SU-DHL-6 (cell line): ENCODE measurements around the gene BPIFB3.

Experiments used
- H2AFZ ChIP-seq: fragments of 200-600 bp; sonication (generic); 2 replicates; pipeline ENCODE4 v1.6.1; 2014; ENCODE audit warnings: low read depth, mild to moderate bottlenecking, moderate library complexity, mixed read lengths, antibody characterized with exemption, low read length; ENCODE audit not compliant: severe bottlenecking
- H3F3A ChIP-seq: fragments of 200-600 bp; shearing (Covaris generic); 2 replicates; pipeline ENCODE4 v1.6.0; 2016; ENCODE audit warnings: antibody characterized with exemption, mild to moderate bottlenecking; ENCODE audit not compliant: insufficient read depth
- H3K27ac ChIP-seq: fragments of 200-600 bp; sonication (generic); 2 replicates; pipeline ENCODE4 v1.5.1; 2016; ENCODE audit warnings: low read depth, mild to moderate bottlenecking, low read length, moderate library complexity, mixed read lengths
- H3K27me3 ChIP-seq: fragments of 200-600 bp; sonication (generic), shearing (Covaris generic); 2 replicates; pipeline ENCODE4 v1.6.0; 2014; ENCODE audit warnings: mild to moderate bottlenecking, low read length
- H3K36me3 ChIP-seq: fragments of 200-600 bp; sonication (generic); 2 replicates; pipeline ENCODE4 v1.6.1; 2014; ENCODE audit warnings: mild to moderate bottlenecking, low read length, mixed read lengths
- H3K4me2 ChIP-seq: fragments of 300-600, 200-600 bp; shearing (Covaris generic), sonication (generic); 2 replicates; pipeline ENCODE4 v1.6.0; 2014; ENCODE audit warnings: low read length, low read depth, mild to moderate bottlenecking; ENCODE audit not compliant: poor library complexity, severe bottlenecking
- H3K4me3 ChIP-seq: fragments of 200-600 bp; sonication (generic); 2 replicates; pipeline ENCODE4 v1.5.1; 2014; ENCODE audit warnings: antibody characterized with exemption, low read length, mild to moderate bottlenecking, mixed read lengths; ENCODE audit not compliant: insufficient read depth, poor library complexity, severe bottlenecking
- H3K79me2 ChIP-seq: fragments of 200-600 bp; sonication (generic); 2 replicates; pipeline ENCODE4 v1.6.1; 2014; ENCODE audit warnings: mild to moderate bottlenecking, low read length, moderate library complexity; ENCODE audit not compliant: insufficient read depth
- H3K9ac ChIP-seq: fragments of 200-600 bp; sonication (generic); 2 replicates; pipeline ENCODE4 v1.7.0; 2014; ENCODE audit warnings: mild to moderate bottlenecking, low read length
- H3K9me2 ChIP-seq: fragments of 200-600 bp; sonication (generic); replicated peaks from 2 replicates; pipeline ENCODE4 v1.6.1; 2014; ENCODE audit warnings: low read length; ENCODE audit not compliant: insufficient read depth
- H3K9me3 ChIP-seq: fragments of 200-600 bp; sonication (generic); 2 replicates; pipeline ENCODE4 v1.6.1; 2014; ENCODE audit warnings: low read length, mixed read lengths; ENCODE audit not compliant: insufficient read depth
- H4K20me1 ChIP-seq: fragments of 200-600 bp; sonication (generic); 2 replicates; pipeline ENCODE4 v1.6.1; 2014; ENCODE audit warnings: low read depth, mild to moderate bottlenecking, antibody characterized with exemption, low read length, moderate library complexity, mixed read lengths
- EZH2phosphoT487 ChIP-seq: fragments of 200-600 bp; sonication (generic), shearing (Covaris generic); conservative IDR thresholded peaks from 2 replicates; pipeline ENCODE4 v1.6.1; 2018; ENCODE audit warnings: mild to moderate bottlenecking, antibody characterized with exemption, low read length, moderate library complexity, mixed read lengths
- TF ChIP-seq, protein P1 (sequence below): fragments of 200-600 bp; sonication (generic); IDR thresholded peaks from one replicate; pipeline ENCODE4 v1.5.1; 2017; ENCODE audit warnings: antibody characterized with exemption, mild to moderate bottlenecking, low read length, moderate library complexity; ENCODE audit not compliant: insufficient read depth, poor library complexity, severe bottlenecking

Gene BPIFB3

DNA sequence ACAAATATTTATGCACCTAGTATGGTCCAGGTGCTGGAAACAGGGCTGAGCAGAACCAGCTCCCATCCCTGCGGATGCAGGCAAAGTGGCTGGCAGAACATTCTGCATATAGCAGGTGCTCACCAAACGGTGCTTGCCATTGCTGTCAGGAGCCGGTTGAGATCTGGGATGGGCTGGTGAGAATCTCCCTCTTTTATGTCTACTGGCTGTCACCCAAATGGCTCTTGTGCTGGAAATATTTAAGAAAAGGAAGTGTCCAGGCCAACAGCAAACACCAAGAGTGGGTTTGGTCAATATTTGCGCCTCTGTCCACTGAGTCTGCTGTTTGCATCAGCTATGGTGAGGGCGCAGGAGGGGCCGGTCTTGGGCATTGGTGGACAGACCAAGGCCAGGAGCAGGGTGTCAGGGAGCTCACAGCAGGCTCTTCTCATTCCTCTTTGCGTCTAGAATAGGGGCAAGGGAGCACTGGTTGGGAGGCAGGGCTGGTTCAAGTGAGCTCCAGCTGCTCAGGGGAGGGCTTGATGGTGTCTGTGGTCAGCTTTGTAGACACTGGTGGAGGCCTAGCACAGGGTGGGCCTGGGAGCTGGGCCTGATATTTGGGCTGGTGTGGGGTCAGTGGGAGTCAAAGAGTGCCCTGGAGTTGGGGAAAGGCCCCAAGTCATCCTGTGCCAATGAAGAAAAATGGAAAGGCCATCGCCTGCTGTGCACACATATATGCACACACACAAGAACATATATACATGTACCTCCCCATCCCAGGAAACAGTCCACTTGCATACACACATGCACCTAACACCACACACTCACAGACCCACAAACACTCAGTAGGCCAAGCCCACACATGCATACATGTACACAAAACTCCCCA is 47.6 kb upstream of the BPIFB3 start:
- no peak overlapping the region for H3K4me3 ChIP-seq
- H3F3A ChIP-seq = no peaks in the 10 kb centered on the region
- H3K79me2 ChIP-seq = no peaks in the 10 kb centered on the region
- no peaks in the 10 kb centered on the region for H3K36me3 ChIP-seq
- no peak overlapping the region for H2AFZ ChIP-seq
- H3K27me3 ChIP-seq = no peaks in the 10 kb centered on the region
- TF ChIP-seq EZH2phosphoT487 = no peak
- no peaks in the 10 kb centered on the region for H4K20me1 ChIP-seq
- no peaks in the 10 kb centered on the region for H3K9me2 ChIP-seq
- no peak overlapping the region for H3K9ac ChIP-seq
- H3K4me2 ChIP-seq = no peak overlapping the region
- H3K9me3 ChIP-seq = no peaks in the 10 kb centered on the region
- no peak overlapping the region for H3K27ac ChIP-seq

DNA sequence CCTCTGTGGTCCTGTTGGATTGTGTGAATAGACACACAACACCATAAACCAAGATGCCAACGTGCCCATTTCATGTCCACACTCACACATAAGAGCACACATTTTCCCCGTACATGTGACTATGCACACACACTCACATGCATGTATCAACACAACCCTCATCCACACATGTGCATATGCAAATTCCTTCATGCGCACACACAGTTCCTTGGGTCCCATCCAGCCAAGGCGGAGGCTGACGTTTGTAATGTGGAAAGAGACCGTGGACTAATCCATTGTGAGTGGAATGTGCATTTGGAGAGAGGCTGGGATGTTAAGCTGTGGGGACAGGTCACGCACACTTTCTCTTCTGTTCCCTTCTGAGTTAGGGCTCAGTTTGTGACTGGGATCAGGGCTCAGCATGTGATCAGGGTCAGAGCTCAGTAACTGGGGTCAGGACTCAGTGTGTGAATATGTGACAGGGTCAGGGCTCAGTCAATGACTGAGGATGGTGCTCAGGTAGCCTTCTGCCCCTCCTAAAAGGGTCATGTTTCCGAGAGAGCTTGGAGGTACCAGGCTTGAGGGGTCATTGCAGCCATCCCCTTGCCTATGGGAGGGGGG is 46.8 kb upstream of the BPIFB3 start:
- Histone ChIP-seq H3K79me2 (no peaks in the 10 kb centered on the region), H3K36me3 (no peaks in the 10 kb centered on the region), H3K9me2 (no peaks in the 10 kb centered on the region), H3K4me2 (no peak overlapping the region), H3K27ac (no peak overlapping the region), H3K9ac (no peak overlapping the region), H3F3A (no peaks in the 10 kb centered on the region), H2AFZ (no peak overlapping the region), H3K9me3 (no peaks in the 10 kb centered on the region), H3K27me3 (no peaks in the 10 kb centered on the region), H3K4me3 (no peak overlapping the region), H4K20me1 (no peaks in the 10 kb centered on the region)
- TF ChIP-seq EZH2phosphoT487 = no peak
- TF ChIP-seq, protein P1, sequence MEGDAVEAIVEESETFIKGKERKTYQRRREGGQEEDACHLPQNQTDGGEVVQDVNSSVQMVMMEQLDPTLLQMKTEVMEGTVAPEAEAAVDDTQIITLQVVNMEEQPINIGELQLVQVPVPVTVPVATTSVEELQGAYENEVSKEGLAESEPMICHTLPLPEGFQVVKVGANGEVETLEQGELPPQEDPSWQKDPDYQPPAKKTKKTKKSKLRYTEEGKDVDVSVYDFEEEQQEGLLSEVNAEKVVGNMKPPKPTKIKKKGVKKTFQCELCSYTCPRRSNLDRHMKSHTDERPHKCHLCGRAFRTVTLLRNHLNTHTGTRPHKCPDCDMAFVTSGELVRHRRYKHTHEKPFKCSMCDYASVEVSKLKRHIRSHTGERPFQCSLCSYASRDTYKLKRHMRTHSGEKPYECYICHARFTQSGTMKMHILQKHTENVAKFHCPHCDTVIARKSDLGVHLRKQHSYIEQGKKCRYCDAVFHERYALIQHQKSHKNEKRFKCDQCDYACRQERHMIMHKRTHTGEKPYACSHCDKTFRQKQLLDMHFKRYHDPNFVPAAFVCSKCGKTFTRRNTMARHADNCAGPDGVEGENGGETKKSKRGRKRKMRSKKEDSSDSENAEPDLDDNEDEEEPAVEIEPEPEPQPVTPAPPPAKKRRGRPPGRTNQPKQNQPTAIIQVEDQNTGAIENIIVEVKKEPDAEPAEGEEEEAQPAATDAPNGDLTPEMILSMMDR = no peak

DNA sequence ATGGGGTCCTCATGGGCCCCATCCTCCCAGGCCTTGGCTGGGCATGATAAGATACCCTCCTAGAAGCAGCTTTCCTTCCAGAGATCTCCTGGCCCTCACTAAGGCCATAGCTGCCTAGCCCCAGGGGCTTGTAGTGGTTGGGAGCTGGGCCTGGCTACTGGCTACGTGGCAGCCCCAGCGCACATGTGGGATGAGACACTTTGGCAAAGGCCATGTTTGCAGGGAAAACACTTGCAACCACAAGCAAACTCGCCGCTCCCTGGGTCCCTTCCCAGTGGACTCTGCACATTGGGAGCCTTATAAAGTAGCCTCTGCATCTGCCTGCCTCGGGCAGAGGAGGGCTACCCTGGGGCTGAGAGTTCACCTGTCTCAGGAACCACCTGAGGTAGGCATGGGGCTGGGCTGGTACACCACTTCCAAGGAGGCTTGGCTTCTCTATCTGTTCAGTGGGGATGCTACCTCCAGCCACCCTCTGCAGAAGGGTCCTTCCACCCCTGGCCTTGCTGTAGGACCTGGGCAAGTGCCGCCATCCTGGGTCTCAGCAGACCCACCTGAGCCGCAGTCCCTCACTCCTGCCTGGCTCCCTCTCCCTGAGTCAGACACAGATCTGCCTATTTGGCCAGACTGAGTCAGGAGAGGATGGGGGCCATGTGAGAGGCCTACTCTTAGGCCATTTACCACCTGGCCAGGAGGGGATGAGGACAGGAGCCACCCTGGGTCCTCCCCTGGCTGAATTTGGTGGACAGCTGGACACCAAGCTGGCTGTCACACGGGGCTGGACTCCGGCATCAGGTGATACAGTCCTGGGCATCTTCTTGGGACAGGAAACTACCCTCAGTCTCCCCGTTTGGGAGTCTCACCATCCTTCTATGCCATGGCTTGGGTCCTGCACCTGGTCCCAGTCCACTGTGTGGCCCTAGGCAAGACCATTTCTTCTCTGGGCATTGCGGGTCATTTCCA is 46.0 kb upstream of the BPIFB3 start, which contains the start of gene BPIFB2:
Gene BPIFB2 (plus strand): TSS at position 329 of the 960 bp plus-strand sequence. CDS start 871 bp downstream, outside the sequence.
- Histone ChIP-seq H4K20me1 (no peaks in the 10 kb centered on the region), H3K9ac (no peak within 1 kb of the TSS), H3K27me3 (no peaks in the 10 kb centered on the region), H3K4me3 (no peak within 1 kb of the TSS), H3K9me3 (no peaks in the 10 kb centered on the region), H3K4me2 (no peak within 1 kb of the TSS), H3K9me2 (no peaks in the 10 kb centered on the region), H3K79me2 (no peaks in the 10 kb centered on the region), H2AFZ (no peak within 1 kb of the TSS), H3F3A (no peaks in the 10 kb centered on the region), H3K36me3 (no peaks in the 10 kb centered on the region), H3K27ac (no peak within 1 kb of the TSS)
- TF ChIP-seq, protein P1 = no peak
- TF ChIP-seq EZH2phosphoT487 = no peak
